Right lobe of liver (tissue), 4 donors: ENCODE data around the gene COL28A1.

Experiments used
- CTCF ChIP-seq, 4 donors: fragments of 200-600 bp in 3 of 4; fragments of 450-650 bp in 1 of 4; IDR thresholded peaks; one replicate each; pipeline versions ENCODE4 v1.5.1 to v1.8.0; 2016 to 2022; ENCODE audit warnings: antibody characterized with exemption in 4 of 4, mild to moderate bottlenecking in 2 of 4
- POLR2A ChIP-seq: fragments of 450-650 bp; IDR thresholded peaks from one replicate; pipeline ENCODE4 v1.6.1; 2017; ENCODE audit warnings: antibody characterized with exemption, mild to moderate bottlenecking
- donor health status: DM: no; HTN: no; CAD: no.
- donor health status: DM: no; HTN: no; CAD: no.
- donor health status: DM: no; HTN: yes; CAD: no.

GRCh38 chr7:7548407-7548806 is 12.7 kb upstream of the COL28A1 start:
- no peak for TF ChIP-seq CTCF (IDR thresholded peaks at IDR 0.05)
- no peak for TF ChIP-seq POLR2A
